ENCODE data around the gene SOD3. TPM values are rescaled to one million over a fixed set of nuclear protein-coding genes. Genes with fewer than 3 reads are reported as not detected.

The SOD3 gene
- total RNA-seq, 1 experiment from 2014 or later: 1.0 TPM

GRCh38 chr4:24768006-24768405 lies 27.4 kb upstream of the SOD3 start:
- in situ Hi-C loops (cut with HindIII; ENCODE audit: low pct_unique_long_range_greater_than_20kb, low sequenced_read_pairs) (no loop called here), intact Hi-C loops (cut with micrococcal nuclease; ENCODE audit: unreplicated experiment) (no loop called here)
- no peak for ATAC-seq
- no peak overlapping the region for H3K27ac ChIP-seq (ENCODE audit: low read length)
- DNase-seq (ENCODE audit: low read depth, low spot score): no peak
- no peaks in the 10 kb centered on the region for H3K9me3 ChIP-seq (ENCODE audit: control insufficient read depth, insufficient read depth, low read depth, low read length)
- POLR2A ChIA-PET: no interaction called here
- no peaks in the 10 kb centered on the region for H3K27me3 ChIP-seq (ENCODE audit: control insufficient read depth, insufficient read depth, low read length)
- TF ChIP-seq REST (IDR thresholded peaks at IDR 0.05; ENCODE audit: insufficient read depth in 1 of 2, low read depth in 2 of 2, low read length in 1 of 2): no peak
- no peak for TF ChIP-seq POLR2AphosphoS5 (IDR thresholded peaks at IDR 0.05; ENCODE audit: low read depth, low read length)
- TF ChIP-seq SIN3A (IDR thresholded peaks at IDR 0.05; ENCODE audit: borderline replicate concordance, insufficient read depth, low read depth, low read length): no peak
- no peak for TF ChIP-seq CTCF (IDR thresholded peaks at IDR 0.05)
- TF ChIP-seq TCF7L2 (IDR thresholded peaks at IDR 0.05; ENCODE audit: low read depth, low read length): no peak
- CTCF ChIA-PET: no interaction called here
- no peaks in the 10 kb centered on the region for H3K4me1 ChIP-seq (ENCODE audit: control insufficient read depth, insufficient read depth, low read length)
- BruUV-seq (replicated peaks): no TSS peak
- no peaks in the 10 kb centered on the region for H3K36me3 ChIP-seq (ENCODE audit: control insufficient read depth, insufficient read depth, low read length)
- no peak overlapping the region for H3K4me3 ChIP-seq (ENCODE audit: low read depth in 2 of 2, low read length in 2 of 2)

- H3K4me3 ChIP-seq (ENCODE audit: low read depth in 2 of 2, low read length in 2 of 2): no peak overlapping the region
- H3K9me3 ChIP-seq (ENCODE audit: control insufficient read depth, insufficient read depth, low read depth, low read length): no peaks in the 10 kb centered on the region
- ChIA-PET POLR2A (no interaction called here), CTCF (no interaction called here)
- ATAC-seq (no peak), DNase-seq (ENCODE audit: low read depth, low spot score) (no peak)
- in situ Hi-C loops (cut with HindIII; ENCODE audit: low pct_unique_long_range_greater_than_20kb, low sequenced_read_pairs): no loop called here
- no peak overlapping the region for H3K27ac ChIP-seq (ENCODE audit: low read length)
- intact Hi-C loops (cut with micrococcal nuclease; ENCODE audit: unreplicated experiment): no loop called here
- no TSS peak for BruUV-seq (replicated peaks)
- H3K36me3 ChIP-seq (ENCODE audit: control insufficient read depth, insufficient read depth, low read length): no peaks in the 10 kb centered on the region
- H3K4me1 ChIP-seq (ENCODE audit: control insufficient read depth, insufficient read depth, low read length): no peaks in the 10 kb centered on the region
- H3K27me3 ChIP-seq (ENCODE audit: control insufficient read depth, insufficient read depth, low read length): no peaks in the 10 kb centered on the region
- TF ChIP-seq REST (IDR thresholded peaks at IDR 0.05; ENCODE audit: insufficient read depth in 1 of 2, low read depth in 2 of 2, low read length in 1 of 2): no peak
- TF ChIP-seq TCF7L2 (IDR thresholded peaks at IDR 0.05; ENCODE audit: low read depth, low read length): no peak
- no peak for TF ChIP-seq SIN3A (IDR thresholded peaks at IDR 0.05; ENCODE audit: borderline replicate concordance, insufficient read depth, low read depth, low read length)
These were observed 26.8 kb upstream of the SOD3 start for GRCh38 chr4:24768604-24769003.

Measured in Panc1 (cell line).